HG03139 (cell line): ENCODE measurements around the gene BMAL2.

Experiments used
- ATAC-seq: cut with Tn5 transposase; IDR thresholded peaks from one replicate; pipeline ENCODE4 v1.9.1; 2021; ENCODE audit not compliant: unreplicated experiment

The BMAL2 gene

DNA sequence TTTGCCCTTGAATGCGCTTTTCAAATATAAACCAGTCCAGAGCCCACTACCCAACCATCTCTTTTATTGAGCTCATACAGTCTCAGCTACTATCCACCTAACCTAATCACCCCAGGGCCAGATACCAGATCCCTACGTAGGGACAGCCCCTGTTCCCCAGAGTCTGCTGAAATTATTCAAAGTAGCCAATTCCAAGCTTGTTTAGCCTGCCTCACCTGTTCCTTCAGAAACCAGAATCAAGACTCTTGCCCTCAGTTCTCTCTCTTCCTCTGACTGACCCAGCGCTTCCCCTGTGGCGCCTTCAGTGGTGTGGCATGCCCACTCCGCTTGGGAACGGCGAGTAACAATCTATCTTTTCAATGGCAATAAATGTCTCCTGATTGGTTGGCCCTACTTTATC, 18.8 kb downstream of the BMAL2 start:
- no peak for ATAC-seq

- no peak for ATAC-seq
Measured at GRCh38 chr12:27355486-27355885, 22.9 kb downstream of the BMAL2 start.

DNA sequence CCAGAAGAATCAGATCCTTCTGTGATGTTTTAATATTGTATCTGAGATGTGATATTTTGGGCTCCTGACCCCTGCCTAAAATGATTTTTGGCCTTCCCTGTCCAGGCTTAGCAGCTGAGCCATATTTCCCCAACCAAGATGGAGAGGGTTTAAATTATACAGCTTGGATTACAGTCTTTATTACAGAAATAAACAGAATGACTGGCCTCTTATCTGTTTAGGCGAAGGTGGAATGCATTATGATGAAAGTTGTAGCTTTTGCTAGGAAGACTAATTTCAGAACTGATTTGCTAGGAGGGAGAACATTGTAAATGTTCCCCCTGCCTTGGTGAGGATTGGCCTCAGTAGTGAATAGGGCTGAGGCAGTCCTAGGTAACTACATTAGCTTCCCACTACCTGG, 23.3 kb downstream of the BMAL2 start:
- ATAC-seq = no peak

DNA sequence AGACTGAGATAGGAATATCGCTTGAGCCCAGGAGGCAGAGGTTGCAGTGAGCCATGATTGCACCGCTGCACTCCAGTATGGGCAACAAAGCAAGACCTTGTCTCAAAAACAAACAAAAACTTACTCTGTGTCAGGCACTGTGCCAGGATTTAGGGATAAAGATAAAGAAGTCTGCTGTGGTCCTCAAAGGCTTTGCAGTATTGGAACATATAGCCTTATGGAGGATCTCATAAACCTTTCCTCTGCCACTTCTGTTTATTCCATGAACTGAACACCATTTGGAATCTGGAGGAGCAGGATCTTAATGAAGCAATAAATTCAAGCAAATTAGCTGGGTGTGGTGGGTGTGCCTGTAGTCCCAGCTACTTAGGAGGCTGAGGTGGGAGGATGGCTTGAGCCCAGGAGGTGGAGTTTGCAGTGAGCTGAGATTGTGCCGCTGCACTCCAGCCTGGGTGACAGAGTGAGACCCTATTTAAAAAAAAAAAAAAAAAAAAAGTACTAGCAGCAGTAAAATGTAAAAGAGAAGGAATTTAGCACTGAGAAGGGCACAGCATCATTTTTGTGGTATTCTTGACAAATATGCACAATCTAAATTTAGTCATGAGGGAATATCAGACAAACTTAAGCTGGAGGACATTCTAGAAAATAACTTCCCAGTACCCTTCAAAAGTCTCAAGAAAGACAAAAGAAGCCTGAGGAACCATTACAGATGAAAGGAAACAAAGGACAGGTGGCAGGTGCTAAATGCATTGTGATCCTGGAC, 27.1 kb downstream of the BMAL2 start:
- no peak for ATAC-seq

DNA sequence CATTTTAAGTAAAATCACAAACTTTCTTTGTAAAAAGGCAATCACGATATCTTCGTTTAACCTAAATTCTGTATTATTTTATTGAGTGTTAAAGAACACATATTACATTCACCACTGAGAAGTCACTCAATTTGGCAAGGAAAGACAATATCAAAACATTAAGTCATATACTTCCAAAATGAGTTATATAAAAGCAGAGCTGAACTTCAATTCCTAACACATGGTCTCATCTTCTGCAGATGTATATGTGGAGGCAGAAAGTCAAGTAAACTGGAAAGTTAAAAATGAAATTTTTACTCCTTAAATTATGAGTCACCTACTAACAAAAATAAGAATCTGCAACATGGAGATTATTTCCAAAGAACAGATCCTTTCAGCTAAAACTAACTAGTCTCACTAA, 28.7 kb downstream of the BMAL2 start:
- ATAC-seq = no peak

DNA sequence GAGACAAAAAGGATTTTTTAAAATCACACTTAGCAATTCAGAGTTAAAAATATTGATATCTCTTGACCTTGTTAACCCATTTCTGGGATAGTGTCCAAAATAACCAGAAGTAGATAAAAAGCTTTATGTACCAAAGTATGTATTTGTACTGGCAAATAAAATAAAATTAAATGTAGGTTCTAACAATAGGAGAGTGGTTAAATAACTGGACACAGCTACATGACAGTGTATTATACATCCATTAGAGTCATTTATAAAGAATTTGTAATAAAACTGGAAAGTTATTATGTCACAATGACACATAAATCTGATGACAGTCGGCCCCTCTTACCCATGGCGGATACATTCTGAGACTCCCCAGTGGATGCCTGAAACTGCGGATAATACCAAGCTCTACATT, 34.0 kb downstream of the BMAL2 start:
- ATAC-seq = no peak

GRCh38 chr12:27367078-27367477, 34.4 kb downstream of the BMAL2 start:
- ATAC-seq = no peak

DNA sequence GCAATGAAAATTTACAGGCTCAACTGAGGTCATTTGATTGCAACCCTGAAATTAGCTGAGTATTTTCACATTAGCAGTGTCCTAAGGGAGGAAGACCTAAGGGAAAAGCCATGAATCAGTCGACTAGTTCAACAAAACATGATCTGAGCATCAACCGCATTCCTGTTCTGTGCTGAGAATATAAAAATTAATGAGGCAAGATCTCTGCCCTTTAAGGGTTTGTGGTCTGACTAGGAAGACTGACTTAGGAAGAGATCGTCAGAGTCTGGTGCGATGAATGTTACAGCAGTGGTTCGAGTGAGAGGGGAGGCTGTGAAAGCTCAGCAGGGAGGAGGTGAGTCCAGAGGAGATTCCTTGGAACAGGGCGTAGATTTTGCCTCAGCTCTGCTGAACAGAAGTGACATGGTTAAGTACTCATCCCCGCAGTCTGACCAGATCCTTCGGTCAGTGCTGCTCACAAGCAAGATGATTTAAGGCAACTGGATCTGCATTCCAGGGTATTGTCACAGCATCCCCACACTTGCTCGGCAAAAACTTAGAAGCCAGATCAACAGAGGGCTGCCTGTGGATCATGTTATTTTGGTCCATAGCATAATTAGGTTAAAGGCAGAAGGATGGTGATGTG, 49.6 kb downstream of the BMAL2 start:
- no peak for ATAC-seq
